Stimulated activated CD4-positive, alpha-beta T cell treated with anti-CD3 and anti-CD28 coated beads, Interleukin-1b, Interleukin-23, amount 100 ng/mL, for 24 hours (primary cell): Measurements from ENCODE around the gene PTPRQ.
"Not testable (repeated sequence)": the region's sequence is repeated elsewhere in the genome, so short reads cannot be mapped to it uniquely, and the experiment has no call there.

Experiments
- DNase-seq, 4 experiments: peaks; one replicate each; pipeline ENCODE4 v3.0.0-alpha.2; 2020; ENCODE audit warnings: low read depth in 4 of 4, low spot score in 1 of 4

The PTPRQ gene

GRCh38 chr12:80632835-80633234, 188.8 kb downstream of the PTPRQ start:
- no peak for DNase-seq

- DNase-seq = no peak
Measured at GRCh38 chr12:80634903-80635302, 190.9 kb downstream of the PTPRQ start.

DNA sequence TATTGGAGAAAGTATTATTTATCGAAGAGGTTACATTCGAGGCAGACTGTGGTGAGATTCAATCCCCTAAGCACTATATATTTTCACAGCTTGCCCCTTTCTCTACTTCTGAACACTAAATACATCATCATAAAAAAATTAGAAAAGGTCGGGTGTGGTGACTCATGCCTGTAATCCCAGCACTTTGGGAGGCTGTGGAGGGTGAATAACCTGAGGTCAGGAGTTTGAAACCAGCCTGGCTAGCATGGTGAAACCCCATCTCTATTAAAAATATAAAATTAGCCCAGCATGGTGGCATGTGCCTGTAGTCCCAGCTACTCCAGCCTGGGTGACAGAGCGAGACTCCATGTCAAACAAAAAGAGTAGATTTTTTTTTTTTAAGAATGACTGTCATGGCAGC, 192.8 kb downstream of the PTPRQ start:
- DNase-seq = no peak

DNA sequence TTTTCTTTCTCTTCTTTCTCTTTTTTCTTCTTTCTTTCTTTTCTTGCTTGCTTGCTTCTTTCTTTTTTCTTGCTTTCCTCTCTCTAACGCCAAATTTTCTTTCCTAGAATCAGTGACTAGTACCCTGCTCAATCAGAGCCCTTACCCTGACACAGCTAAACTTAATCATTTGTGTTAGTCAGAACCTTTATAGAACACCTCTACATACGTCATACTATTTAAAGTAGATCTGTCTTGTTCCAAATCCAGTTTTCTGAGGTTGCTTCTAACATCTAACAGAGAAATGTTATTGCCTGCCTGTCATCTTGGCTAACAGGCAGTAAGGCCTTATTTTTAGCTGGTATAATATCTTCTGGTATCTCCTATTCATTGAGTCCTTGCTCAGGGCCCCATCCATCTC, 197.9 kb downstream of the PTPRQ start:
- no peak for DNase-seq

- DNase-seq = no peak
Measured at GRCh38 chr12:80643961-80644360, 199.9 kb downstream of the PTPRQ start.

DNA sequence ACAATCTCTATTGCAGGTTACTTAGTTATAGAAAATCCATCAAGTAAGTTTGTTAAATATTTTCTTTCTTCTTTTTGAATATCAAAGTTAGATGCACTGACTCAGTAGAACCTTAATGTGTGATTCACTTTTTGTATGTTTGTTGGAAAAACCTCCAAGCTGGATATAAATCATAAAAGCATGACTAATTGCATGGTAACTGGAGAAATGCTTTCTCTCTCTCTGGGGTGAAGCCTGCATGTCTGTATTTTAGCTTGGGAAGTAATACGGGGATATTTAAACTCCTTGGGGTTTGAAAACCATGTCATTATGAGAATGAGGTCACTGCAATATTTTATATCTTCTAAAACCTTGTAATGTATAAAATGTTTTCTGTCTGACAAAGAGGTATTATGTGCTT, 204.8 kb downstream of the PTPRQ start:
- DNase-seq = no peak

DNA sequence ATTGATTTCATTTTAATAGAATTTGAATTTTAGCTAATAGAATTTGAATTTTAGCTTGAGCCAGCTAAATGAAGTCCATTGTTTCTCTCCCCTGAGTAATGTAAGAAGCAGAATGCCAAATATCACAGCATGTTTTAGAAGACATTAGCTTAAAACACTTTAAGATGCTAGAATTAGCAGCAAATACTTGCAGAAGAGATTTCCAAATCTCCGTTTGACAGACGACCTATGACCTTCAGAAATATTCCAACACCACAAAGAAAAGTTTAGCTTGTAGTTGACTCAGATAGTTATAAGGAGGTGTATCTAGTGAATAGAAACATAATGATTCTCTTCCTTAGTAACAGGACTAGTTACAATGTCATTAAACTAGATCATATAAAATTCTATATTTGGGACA, 211.7 kb downstream of the PTPRQ start:
- no peak for DNase-seq

DNA sequence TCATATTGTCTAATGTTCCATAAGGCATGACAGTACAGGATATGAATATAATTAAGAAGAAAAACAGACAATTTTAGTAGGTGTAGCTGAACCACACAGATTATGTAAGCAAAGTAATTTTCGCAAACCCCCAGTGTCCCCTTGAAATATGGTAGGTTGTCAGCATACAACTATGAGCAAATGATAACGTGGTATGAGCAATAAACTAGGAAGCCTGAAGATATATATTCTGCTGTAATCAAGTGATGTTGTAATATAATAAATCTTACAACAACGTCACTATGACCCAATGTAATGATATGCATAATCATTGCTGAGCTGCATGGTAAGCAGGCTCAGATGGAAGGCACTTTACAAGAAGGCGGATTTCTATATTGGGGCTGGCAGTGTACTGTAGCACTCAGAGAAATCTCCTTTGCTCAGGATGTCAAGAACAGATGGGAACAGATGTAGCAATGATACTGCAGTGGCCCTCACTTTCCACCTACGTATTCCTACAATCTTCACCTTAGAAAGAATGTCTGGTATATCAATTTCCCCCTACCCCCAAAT, 215.6 kb downstream of the PTPRQ start:
- no peak for DNase-seq

DNA sequence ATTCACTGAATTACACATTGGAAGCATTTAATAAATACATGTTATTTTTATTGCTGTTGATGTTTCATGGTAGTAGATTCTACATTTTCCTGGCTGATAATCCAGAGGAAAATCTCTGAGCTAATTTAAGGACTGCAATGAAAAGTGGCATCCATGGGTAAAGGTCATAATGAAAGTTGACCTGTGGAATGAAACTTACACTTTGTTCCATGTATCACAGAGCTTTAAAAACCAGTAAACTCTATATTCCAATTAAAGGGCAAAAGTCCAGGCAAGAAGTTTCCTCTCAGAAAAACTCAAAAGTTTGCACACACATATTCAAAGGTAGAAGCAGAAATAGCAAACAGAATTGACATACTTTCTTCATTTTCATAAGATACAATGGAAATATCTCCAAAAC, 218.6 kb downstream of the PTPRQ start:
- no peak for DNase-seq

DNA sequence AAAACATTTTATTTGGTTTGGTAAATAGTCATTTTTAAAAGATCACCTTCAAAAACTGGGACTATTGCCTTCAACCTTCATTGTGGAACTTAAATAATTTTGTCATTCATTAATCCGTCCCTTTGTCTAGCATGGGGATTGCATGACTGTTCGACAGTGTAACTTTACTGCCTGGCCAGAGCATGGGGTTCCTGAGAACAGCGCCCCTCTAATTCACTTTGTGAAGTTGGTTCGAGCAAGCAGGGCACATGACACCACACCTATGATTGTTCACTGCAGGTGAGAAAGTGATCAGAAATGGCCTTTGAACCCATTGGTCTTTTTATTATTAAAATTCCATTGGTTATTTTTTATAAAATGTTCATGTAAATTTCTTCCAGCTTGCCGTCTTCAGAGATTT, 226.2 kb downstream of the PTPRQ start:
- DNase-seq = no peak

- not testable (repeated sequence) for DNase-seq
Measured at GRCh38 chr12:80676042-80676636, 232.1 kb downstream of the PTPRQ start.

- DNase-seq = no peak
Measured at GRCh38 chr12:80676856-80677255, 232.8 kb downstream of the PTPRQ start.

- DNase-seq = no peak
Measured at GRCh38 chr12:80677994-80678393, 234.0 kb downstream of the PTPRQ start.

DNA sequence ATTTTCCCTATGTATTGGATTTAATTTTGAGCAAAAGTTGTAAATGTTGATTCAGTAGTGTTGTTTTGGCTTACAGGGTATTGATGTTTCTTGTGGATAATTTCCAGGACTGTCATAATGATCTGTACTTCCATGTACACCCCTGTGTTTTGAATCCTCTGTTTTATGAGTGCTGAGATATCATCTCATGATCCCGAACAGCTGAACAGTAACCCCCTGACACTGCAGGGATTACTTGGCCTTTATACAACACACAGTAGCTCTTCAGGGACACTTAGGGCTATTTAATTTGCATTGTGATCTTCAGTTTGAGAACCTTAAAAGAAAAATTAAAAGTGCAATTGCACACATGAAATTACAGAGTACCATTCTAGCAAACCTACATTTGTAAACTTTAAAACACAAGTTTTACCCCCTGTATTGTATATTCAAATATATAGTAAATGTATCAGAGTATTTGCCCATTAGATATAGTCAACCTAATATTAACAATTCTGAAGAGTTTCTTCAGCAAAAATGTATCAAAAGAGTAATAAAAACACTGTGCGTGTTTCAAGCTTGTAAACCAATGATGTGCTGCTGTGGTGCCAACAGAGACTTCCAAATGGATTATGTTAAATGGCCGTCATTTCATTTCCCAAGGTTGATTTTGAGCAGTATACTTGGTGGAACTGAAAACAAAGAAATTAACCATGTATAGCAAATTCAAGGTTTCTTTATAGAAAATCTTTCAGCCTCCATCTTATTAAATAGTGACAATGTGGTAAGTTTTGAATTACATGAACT, 235.5 kb downstream of the PTPRQ start:
- no peak for DNase-seq

GRCh38 chr12:80681287-80681686, 237.3 kb downstream of the PTPRQ start:
- DNase-seq = no peak

DNA sequence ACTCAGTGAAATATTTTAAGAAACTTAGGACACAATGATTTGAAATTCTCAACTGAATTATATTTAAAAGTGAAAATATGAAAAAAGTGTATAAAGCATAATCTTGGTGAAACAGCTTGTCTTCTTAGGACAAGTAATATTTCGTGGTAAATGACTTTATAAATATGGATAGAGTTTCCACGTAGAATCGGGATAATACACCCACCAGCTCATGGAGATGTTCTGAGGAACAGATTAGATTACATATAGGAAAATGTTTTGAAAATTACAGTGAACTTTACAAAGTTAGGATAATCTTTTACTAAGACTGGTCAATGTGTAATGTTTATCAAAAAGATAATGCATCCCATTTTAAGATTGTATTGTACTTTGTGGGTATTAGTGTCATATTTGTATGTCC, 237.8 kb downstream of the PTPRQ start:
- DNase-seq = no peak

DNA sequence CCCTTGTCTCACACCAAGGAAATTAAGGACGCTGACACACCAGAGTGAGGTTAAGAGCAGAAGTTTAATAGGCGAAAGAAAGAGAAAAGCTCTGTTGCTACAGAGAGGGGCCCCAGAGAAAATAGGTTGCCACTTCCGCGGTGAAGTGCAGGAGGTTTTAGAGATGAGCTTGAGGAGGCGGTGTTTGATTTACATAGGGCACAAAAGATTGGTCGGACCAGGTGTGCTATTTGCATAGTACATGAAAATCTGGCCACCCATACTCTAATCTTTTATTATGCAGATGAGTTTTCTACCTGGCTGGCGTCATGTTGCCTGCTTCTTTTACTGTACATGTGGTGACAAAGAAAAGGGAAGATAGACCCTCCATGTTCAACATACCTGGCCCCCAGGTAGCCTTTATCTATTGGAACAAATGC, 240.1 kb downstream of the PTPRQ start:
- no peak for DNase-seq

DNA sequence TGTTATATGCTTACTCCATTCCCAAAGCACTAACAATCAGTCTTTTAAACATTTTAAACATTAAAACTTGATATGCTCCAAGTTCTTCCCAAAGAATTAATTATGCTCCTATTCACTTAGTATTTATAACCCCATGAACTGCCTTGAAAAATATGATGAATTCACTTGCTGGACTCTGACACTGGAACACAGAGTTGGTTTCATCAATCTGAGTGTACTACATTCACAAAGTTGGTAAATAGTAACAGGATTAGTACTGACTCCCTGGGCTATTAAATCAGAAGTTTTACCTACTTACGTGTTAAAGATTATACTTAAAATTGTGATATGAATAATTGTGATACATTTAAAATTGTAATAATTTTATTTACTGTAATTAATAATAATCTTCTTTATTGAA, 246.1 kb downstream of the PTPRQ start:
- no peak for DNase-seq

DNA sequence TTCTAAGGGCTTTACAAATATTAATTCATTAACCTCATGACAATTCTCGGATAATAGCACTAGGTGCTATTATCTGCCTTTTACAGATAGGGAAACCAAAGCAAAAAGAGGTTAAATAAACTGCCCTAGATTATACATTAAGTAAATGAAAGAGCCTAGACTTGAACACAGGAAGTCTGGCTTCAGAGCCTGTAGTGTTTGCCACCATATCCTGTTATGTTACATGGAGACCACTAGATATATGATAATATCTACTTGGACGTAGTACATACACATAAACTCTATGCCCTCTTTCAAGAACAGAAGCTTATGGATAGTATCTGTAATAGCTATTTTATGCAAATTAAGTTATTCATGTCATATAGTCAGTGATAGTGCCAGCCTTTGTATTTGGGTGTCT, 246.5 kb downstream of the PTPRQ start:
- DNase-seq = no peak

- DNase-seq = no peak
Measured at GRCh38 chr12:80692114-80692513, 248.1 kb downstream of the PTPRQ start.

DNA sequence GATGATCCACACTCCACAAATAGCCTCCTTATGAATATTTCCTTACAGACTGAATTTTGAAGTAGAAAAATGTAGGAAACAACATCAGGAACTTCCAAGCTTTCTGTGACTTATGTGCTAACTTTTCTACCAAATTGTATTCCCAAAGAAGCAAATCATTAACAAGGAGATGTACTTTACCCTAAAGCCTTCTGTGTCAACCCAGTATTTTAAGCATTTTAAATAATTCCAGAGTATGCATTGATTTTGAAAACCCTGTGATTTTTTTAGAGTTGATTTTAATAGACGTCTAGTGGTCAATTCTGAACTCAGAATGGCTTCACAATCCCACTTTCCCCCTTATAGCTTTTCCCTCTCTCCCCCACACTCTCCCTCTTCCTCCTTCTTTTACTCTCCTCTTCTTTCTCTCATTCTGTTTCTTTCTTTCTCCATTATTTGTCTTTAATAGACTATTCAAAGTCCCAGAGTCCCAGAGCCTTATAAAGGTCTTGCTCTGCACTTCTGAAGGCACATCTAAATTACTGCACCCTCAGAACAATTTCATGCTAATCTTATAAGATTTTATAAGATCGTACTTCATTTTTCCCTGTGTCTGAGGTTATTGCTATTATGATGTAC, 253.3 kb downstream of the PTPRQ start:
- DNase-seq = no peak

DNA sequence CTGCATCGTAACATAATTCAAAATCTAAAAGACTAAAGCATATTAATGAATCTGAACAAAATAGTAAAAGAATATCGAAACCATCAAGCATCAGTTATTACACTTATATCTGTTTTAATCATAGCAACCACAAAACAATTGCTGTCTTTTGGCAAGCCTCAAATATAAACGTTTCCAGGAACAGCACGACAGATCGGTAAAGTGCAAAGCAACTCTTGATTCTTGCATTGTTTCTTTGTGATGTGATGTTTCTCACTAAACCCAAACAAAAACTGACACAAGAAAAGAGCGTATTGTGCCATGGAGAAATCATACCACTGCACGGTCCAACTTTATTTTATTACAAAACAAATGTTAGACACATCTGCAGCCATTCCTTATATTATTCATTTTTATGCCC, 254.2 kb downstream of the PTPRQ start:
- no peak for DNase-seq
